Measurements from ENCODE around the gene ASB5. TPM values are rescaled to one million over a fixed set of nuclear protein-coding genes. Genes with fewer than 3 reads are reported as not detected.

The ASB5 gene
- total and polyA plus RNA-seq, 10 of the 15 experiments (the other 5 are each of a cell fraction or from before 2014, with no cell fraction given) = not detected

- H3K27me3 ChIP-seq (replicated peaks in 1 of 2; ENCODE audit: control insufficient read depth in 2 of 2, insufficient read depth in 2 of 2, low read length in 1 of 2) = no peaks in the 10 kb centered on the region
- no peaks in the 10 kb centered on the region for H3K4me1 ChIP-seq (ENCODE audit: control insufficient read depth, insufficient read depth, low read length)
- DNase-seq (ENCODE audit: low read depth, low spot score) (no peak), ATAC-seq (no peak), FAIRE-seq (no peak)
- SMC1A ChIA-PET (ENCODE audit: uncharacterized antibody, unreplicated experiment) = interaction anchor here (0.9 kb wide), 1 partner anchor 17 kb away, joined by 3 read pairs; no protein-coding TSS in a partner anchor
- in situ Hi-C loops (cut with MboI) = no loop called here
- intact Hi-C loops (cut with micrococcal nuclease; ENCODE audit: unreplicated experiment) = no loop called here
- CTCF ChIA-PET = interaction anchor here (0.7 kb wide), 1 partner anchor 11 kb away, joined by 3 read pairs; no protein-coding TSS in a partner anchor
- no peak overlapping the region for H2AFZ ChIP-seq (ENCODE audit: control insufficient read depth, low read depth, low read length)
- 30% methylated on average over 4 of the region's 4 CpGs for WGBS (ENCODE audit: insufficient coverage, insufficient replicate concordance, low lambda C conversion rate, missing lambda C conversion rate)
- no peak overlapping the region for H3K9ac ChIP-seq (ENCODE audit: control insufficient read depth, insufficient read depth, low read length)
- H3K4me3 ChIP-seq = no peak overlapping the region
- H3K4me2 ChIP-seq (ENCODE audit: control insufficient read depth, insufficient read depth) = no peak overlapping the region
- H3K36me3 ChIP-seq (ENCODE audit: control insufficient read depth in 2 of 2, insufficient read depth in 2 of 2, low read length in 1 of 2) = no peaks in the 10 kb centered on the region
- H3K79me2 ChIP-seq (ENCODE audit: control insufficient read depth, insufficient read depth, low read length) = no peaks in the 10 kb centered on the region
- H4K20me1 ChIP-seq (ENCODE audit: control insufficient read depth, insufficient read depth) = no peaks in the 10 kb centered on the region
- no TSS peak for BruUV-seq (replicated peaks)
- POLR2A ChIA-PET = no interaction called here
- RAD21 ChIA-PET (ENCODE audit: unreplicated experiment) = no interaction called here
- H3K27ac ChIP-seq (ENCODE audit: control insufficient read depth, insufficient read depth) = no peak overlapping the region
- no peak for TF ChIP-seq HDAC6 (IDR thresholded peaks at IDR 0.05; ENCODE audit: unreplicated experiment)
- no peak for TF ChIP-seq TCF3 (IDR thresholded peaks at IDR 0.05; ENCODE audit: borderline replicate concordance, insufficient read depth, low read depth, low read length)
- TF ChIP-seq RELA (IDR thresholded peaks at IDR 0.05; ENCODE audit: borderline replicate concordance, partially characterized antibody) = no peak
- TF ChIP-seq MEF2B (IDR thresholded peaks at IDR 0.05; ENCODE audit: partially characterized antibody, poor library complexity, severe bottlenecking) = no peak
- TF ChIP-seq PAX5 (IDR thresholded peaks at IDR 0.05; ENCODE audit: borderline replicate concordance, low read depth, low read length) = no peak
- TF ChIP-seq ZZZ3 (IDR thresholded peaks at IDR 0.05; ENCODE audit: control insufficient read depth, insufficient read length, low read depth) = no peak
- TF ChIP-seq JUNB (IDR thresholded peaks at IDR 0.05) = no peak
- no peak for TF ChIP-seq ATF2 (IDR thresholded peaks at IDR 0.05; ENCODE audit: low read length)
- no peak for TF ChIP-seq GATAD2B (conservative IDR thresholded peaks at IDR 0.05; ENCODE audit: low read depth)
- no peak for TF ChIP-seq SUZ12 (IDR thresholded peaks at IDR 0.05; ENCODE audit: unreplicated experiment)
- TF ChIP-seq POLR2AphosphoS2 (IDR thresholded peaks at IDR 0.05; ENCODE audit: low read depth, low read length) = no peak
- no peak for TF ChIP-seq MYB (IDR thresholded peaks at IDR 0.05; ENCODE audit: borderline replicate concordance, low read depth, low read length)
- TF ChIP-seq SMAD1 (IDR thresholded peaks at IDR 0.05; ENCODE audit: low read depth, partially characterized antibody) = no peak
- TF ChIP-seq BHLHE40 (IDR thresholded peaks at IDR 0.05; ENCODE audit: borderline replicate concordance in 1 of 2, low read depth in 2 of 2, low read length in 1 of 2) = no peak
- no peak for TF ChIP-seq MTA3 (IDR thresholded peaks at IDR 0.05; ENCODE audit: borderline replicate concordance, low read length)
- H3K9me3 ChIP-seq (replicated peaks; ENCODE audit: control insufficient read depth, insufficient read depth, low read length) = no peaks in the 10 kb centered on the region
Measured at GRCh38 chr4:176238826-176239225, 30.2 kb downstream of the ASB5 start.
